SK-N-MC (cell line): ENCODE data around the gene MND1.

Source experiments
- EZH2 ChIP-seq: fragments of 200-600 bp; sonication (generic); IDR thresholded peaks from one replicate; pipeline ENCODE4 v1.6.1; 2017; ENCODE audit warnings: antibody characterized with exemption
- FOXP2 ChIP-seq: optimal IDR thresholded peaks from 2 replicates; pipeline ENCODE3; 2011; ENCODE audit warnings: mild to moderate bottlenecking, moderate library complexity; ENCODE audit not compliant: insufficient read depth; ENCODE audit errors: extremely low read length, control extremely low read depth
- POLR2AphosphoS5 ChIP-seq: IDR thresholded peaks from 2 replicates; pipeline ENCODE4 v1.6.1; 2012; ENCODE audit warnings: mild to moderate bottlenecking, low read depth, low read length, borderline replicate concordance

GRCh38 chr4:153324046-153324445, 20.4 kb upstream of the MND1 start:
- no peak for TF ChIP-seq POLR2AphosphoS5
- TF ChIP-seq EZH2 = no peak
- no peak for TF ChIP-seq FOXP2
